ENCODE measurements around the gene SPAG8. TPM values are rescaled to one million over a fixed set of nuclear protein-coding genes. Genes with fewer than 3 reads are reported as not detected.

The SPAG8 gene
- total and polyA plus RNA-seq, 9 of the 15 experiments (the other 6 are each of a cell fraction or from before 2014, with no cell fraction given): 0.03 to 0.47 (median 0.21) TPM

GRCh38 chr9:35842795-35843194 lies 30.7 kb upstream of the SPAG8 start:
- Histone ChIP-seq H3K79me2 (ENCODE audit: control insufficient read depth, insufficient read depth, low read length) (no peaks in the 10 kb centered on the region), H2AFZ (ENCODE audit: low read depth, low read length) (no peak overlapping the region), H3K4me3 (no peak overlapping the region), H3K4me2 (ENCODE audit: insufficient read depth, low read length) (no peak overlapping the region), H3K4me1 (replicated peaks in 1 of 2; ENCODE audit: control insufficient read depth in 2 of 2, insufficient read depth in 2 of 2, low read length in 2 of 2) (peaks cover 0 to 11% of the 10 kb centered on the region in 2 experiments; a peak in 2 of 5 replicates), H3K36me3 (ENCODE audit: control insufficient read depth, insufficient read depth, low read length) (no peaks in the 10 kb centered on the region), H3K9me1 (ENCODE audit: control insufficient read depth, insufficient read depth, low read length) (no peaks in the 10 kb centered on the region), H3K9me3 (replicated peaks; ENCODE audit: control insufficient read depth, insufficient read depth, low read depth, low read length) (no peaks in the 10 kb centered on the region), H3K27ac (ENCODE audit: extremely low read depth, low read depth, low read length) (no peak overlapping the region), H3K9ac (ENCODE audit: insufficient read depth in 1 of 2, low read depth in 2 of 2, low read length in 2 of 2) (no peak overlapping the region), H4K20me1 (replicated peaks; ENCODE audit: control insufficient read depth, insufficient read depth, low read length) (no peaks in the 10 kb centered on the region), H3K27me3 (ENCODE audit: control insufficient read depth in 2 of 2, insufficient read depth in 2 of 2, low read length in 2 of 2) (peaks cover 0 to 34% of the 10 kb centered on the region in 2 experiments; a peak in 4 of 5 replicates)
- in situ Hi-C loops (cut with MboI) (no loop called here), intact Hi-C loops (cut with micrococcal nuclease) (no loop called here)
- ChIA-PET POLR2A (interaction anchor here (0.5 to 1.0 kb wide), 2 partner anchors 8 to 1535 kb away, joined by 4 to 6 read pairs; no protein-coding TSS in a partner anchor), CTCF (ENCODE audit: low intra/inter-chr PET ratio) (no interaction called here)
- no TSS peak for BruUV-seq (replicated peaks)
- TF ChIP-seq ZSCAN32 (CRISPR knock-in tag; IDR thresholded peaks at IDR 0.05) (no peak), ZNF445 (CRISPR knock-in tag; IDR thresholded peaks at IDR 0.05; ENCODE audit: low read depth) (no peak), ZFP36 (IDR thresholded peaks at IDR 0.05; ENCODE audit: low read depth, low read length, partially characterized antibody) (peak; percentile 41), STAG1 (CRISPR knock-in tag; IDR thresholded peaks at IDR 0.05; ENCODE audit: borderline replicate concordance) (no peak)
- no peak for ATAC-seq
- DNase-seq (ENCODE audit: extremely low read depth in 1 of 4, low spot score in 3 of 4): no peak
- FAIRE-seq: no peak
- 16% methylated on average over 3 of the region's 3 CpGs for WGBS (ENCODE audit: insufficient coverage, low coverage, missing lambda C conversion rate)

GRCh38 chr9:35842020-35842745 lies 30.1 kb upstream of the SPAG8 start:
- 18% methylated on average over 13 of the region's 17 CpGs for WGBS (ENCODE audit: insufficient coverage, low coverage, missing lambda C conversion rate)
- H3K4me1 ChIP-seq (replicated peaks in 1 of 2; ENCODE audit: control insufficient read depth in 2 of 2, insufficient read depth in 2 of 2, low read length in 2 of 2): peaks cover 0 to 11% of the 10 kb centered on the region in 2 experiments; a peak in 2 of 5 replicates
- H3K9me3 ChIP-seq (replicated peaks; ENCODE audit: control insufficient read depth, insufficient read depth, low read depth, low read length): no peaks in the 10 kb centered on the region
- H3K9me1 ChIP-seq (ENCODE audit: control insufficient read depth, insufficient read depth, low read length): no peaks in the 10 kb centered on the region
- H3K9ac ChIP-seq (ENCODE audit: insufficient read depth in 1 of 2, low read depth in 2 of 2, low read length in 2 of 2): no peak overlapping the region
- H3K27me3 ChIP-seq (ENCODE audit: control insufficient read depth in 2 of 2, insufficient read depth in 2 of 2, low read length in 2 of 2): peaks cover 0 to 34% of the 10 kb centered on the region in 2 experiments; a peak in 4 of 5 replicates
- in situ Hi-C loops (cut with MboI) (no loop called here), intact Hi-C loops (cut with micrococcal nuclease) (no loop called here)
- CTCF ChIA-PET (ENCODE audit: low intra/inter-chr PET ratio): no interaction called here
- no peaks in the 10 kb centered on the region for H4K20me1 ChIP-seq (replicated peaks; ENCODE audit: control insufficient read depth, insufficient read depth, low read length)
- FAIRE-seq: no peak
- H3K36me3 ChIP-seq (ENCODE audit: control insufficient read depth, insufficient read depth, low read length): no peaks in the 10 kb centered on the region
- H3K4me2 ChIP-seq (ENCODE audit: insufficient read depth, low read length): no peak overlapping the region
- H2AFZ ChIP-seq (ENCODE audit: low read depth, low read length): no peak overlapping the region
- POLR2A ChIA-PET: interaction anchor here (0.8 to 1.0 kb wide), 2 partner anchors 9 to 20 kb away, joined by 3 to 6 read pairs; no protein-coding TSS in a partner anchor
- H3K79me2 ChIP-seq (ENCODE audit: control insufficient read depth, insufficient read depth, low read length): no peaks in the 10 kb centered on the region
- H3K27ac ChIP-seq (ENCODE audit: extremely low read depth, low read depth, low read length): no peak overlapping the region
- no peak for TF ChIP-seq NR3C1 (CRISPR knock-in tag; IDR thresholded peaks at IDR 0.05)
- no peak for TF ChIP-seq TCF3 (CRISPR knock-in tag; IDR thresholded peaks at IDR 0.05)
- no peak for TF ChIP-seq POLR2G (IDR thresholded peaks at IDR 0.05; ENCODE audit: low read depth, low read length)
- BruUV-seq (replicated peaks): no TSS peak
- no peak overlapping the region for H3K4me3 ChIP-seq
- no peak for ATAC-seq
- DNase-seq (ENCODE audit: extremely low read depth in 1 of 4, low spot score in 3 of 4): no peak

Measured in K562 (cell line).